Fibroblast of mammary gland (primary cell): ENCODE measurements around the gene DGUOK.

ENCODE experiments used
- DNase-seq: peaks from one replicate; pipeline ENCODE4 v3.0.0-alpha.2; 2010; ENCODE audit warnings: low read depth
- H3K4me3 ChIP-seq: 2 replicates; pipeline ENCODE4 v1.5.1; 2011; ENCODE audit warnings: low read depth, mild to moderate bottlenecking, low read length, moderate library complexity; ENCODE audit not compliant: control insufficient read depth
- CTCF ChIP-seq: conservative IDR thresholded peaks from 2 replicates; pipeline ENCODE4 v1.5.1; 2011; ENCODE audit warnings: low read depth, low read length, inconsistent platforms; ENCODE audit not compliant: control insufficient read depth, insufficient read depth

Gene DGUOK

GRCh38 chr2:73987948-73988700 is 61.4 kb downstream of the DGUOK start:
- no peak for TF ChIP-seq CTCF
- H3K4me3 ChIP-seq: no peak overlapping the region
- no peak for DNase-seq

GRCh38 chr2:73989972-73990371 is 63.3 kb downstream of the DGUOK start:
- TF ChIP-seq CTCF: no peak
- H3K4me3 ChIP-seq: no peak overlapping the region
- DNase-seq: no peak

- no peak overlapping the region for H3K4me3 ChIP-seq
- TF ChIP-seq CTCF: no peak
- DNase-seq: no peak
These were observed 63.9 kb downstream of the DGUOK start for GRCh38 chr2:73990531-73990930.

GRCh38 chr2:73992036-73992435 is 65.4 kb downstream of the DGUOK start:
- H3K4me3 ChIP-seq: no peak overlapping the region
- TF ChIP-seq CTCF: no peak
- no peak for DNase-seq

- DNase-seq: no peak
- no peak for TF ChIP-seq CTCF
- no peak overlapping the region for H3K4me3 ChIP-seq
These were observed 66.7 kb downstream of the DGUOK start for GRCh38 chr2:73993376-73993775.

- no peak for TF ChIP-seq CTCF
- H3K4me3 ChIP-seq: no peak overlapping the region
- no peak for DNase-seq
These were observed 67.1 kb downstream of the DGUOK start for GRCh38 chr2:73993778-73994177.
